Left renal pelvis (tissue), 4 donors: ENCODE measurements around the gene CLSTN2. TPM values are rescaled to one million over a fixed set of nuclear protein-coding genes. Genes with fewer than 3 reads are reported as not detected.

Experiments
- DNase-seq, 4 donors: peaks; one replicate each; pipeline ENCODE4 v3.0.0-alpha.2; 2013; ENCODE audit warnings: low read depth in 4 of 4, low spot score in 3 of 4
- polyA plus RNA-seq, 4 donors: library from polyadenylated mRNA; unstranded; fragments of 120-200 nt; gene quantifications; one replicate each; pipeline ENCODE4 v1.2.1, GENCODE V29; 2013; ENCODE audit not compliant: insufficient read length in 4 of 4

The CLSTN2 gene
- polyA plus RNA-seq, 4 donors = 1.1 to 6.1 (median 2.1) TPM

- DNase-seq = no peak
Measured at GRCh38 chr3:140568842-140569520, 634.0 kb downstream of the CLSTN2 start.

- DNase-seq = no peak
Measured at GRCh38 chr3:140570602-140571001, 635.6 kb downstream of the CLSTN2 start.

- DNase-seq = no peak
Measured at GRCh38 chr3:140571836-140572235, 636.9 kb downstream of the CLSTN2 start.

- no peak for DNase-seq
Measured at GRCh38 chr3:140572334-140572733, 637.3 kb downstream of the CLSTN2 start.

GRCh38 chr3:140573011-140573410 is 638.0 kb downstream of the CLSTN2 start:
- no peak for DNase-seq

GRCh38 chr3:140574375-140574774 is 639.4 kb downstream of the CLSTN2 start:
- no peak for DNase-seq

GRCh38 chr3:140576449-140576848 is 641.5 kb downstream of the CLSTN2 start:
- DNase-seq = no peak

GRCh38 chr3:140577911-140578310 is 642.9 kb downstream of the CLSTN2 start:
- DNase-seq = no peak

- no peak for DNase-seq
Measured at GRCh38 chr3:140579260-140579659, 644.3 kb downstream of the CLSTN2 start.

GRCh38 chr3:140580746-140581145 is 645.8 kb downstream of the CLSTN2 start:
- DNase-seq = no peak

- no peak for DNase-seq
Measured at GRCh38 chr3:140584549-140584948, 649.6 kb downstream of the CLSTN2 start.

- no peak for DNase-seq
Measured at GRCh38 chr3:140585828-140586227, 650.8 kb downstream of the CLSTN2 start.

- DNase-seq = no peak
Measured at GRCh38 chr3:140586311-140586710, 651.3 kb downstream of the CLSTN2 start.

GRCh38 chr3:140588558-140588957 is 653.6 kb downstream of the CLSTN2 start:
- DNase-seq = no peak

- no peak for DNase-seq
Measured at GRCh38 chr3:140593766-140594165, 658.8 kb downstream of the CLSTN2 start.

GRCh38 chr3:140595295-140595694 is 660.3 kb downstream of the CLSTN2 start:
- DNase-seq = no peak

GRCh38 chr3:140597364-140597763 is 662.4 kb downstream of the CLSTN2 start:
- DNase-seq = no peak

GRCh38 chr3:140597792-140598191 is 662.8 kb downstream of the CLSTN2 start:
- DNase-seq = no peak

GRCh38 chr3:140599009-140599408 is 664.0 kb downstream of the CLSTN2 start:
- no peak for DNase-seq

- no peak for DNase-seq
Measured at GRCh38 chr3:140599496-140599895, 664.5 kb downstream of the CLSTN2 start.

GRCh38 chr3:140601881-140602280 is 666.9 kb downstream of the CLSTN2 start:
- no peak for DNase-seq

- no peak for DNase-seq
Measured at GRCh38 chr3:140602781-140603180, 667.8 kb downstream of the CLSTN2 start.

GRCh38 chr3:140603766-140604165 is 668.8 kb downstream of the CLSTN2 start:
- no peak for DNase-seq
